Measurements from ENCODE around the gene FXYD2.

FXYD2 gene

GRCh38 chr11:117770061-117770460 lies 54.5 kb downstream of the FXYD2 start:
- no peak for DNase-seq (ENCODE audit: low read depth in 1 of 2, low spot score in 1 of 2)
